H9 (cell line): ENCODE results near the gene PPP1CA. TPM values are rescaled to one million over a fixed set of nuclear protein-coding genes. Genes with fewer than 3 reads are reported as not detected.

Source experiments
- DNase-seq: peaks from one replicate; pipeline ENCODE4 v3.0.0-alpha.2; 2017
- H2AFZ ChIP-seq: one replicate; pipeline ENCODE4 v1.6.1; 2013; ENCODE audit warnings: mild to moderate bottlenecking, low read length, control low read depth, moderate library complexity
- H2AK5ac ChIP-seq: 2 replicates; pipeline ENCODE4 v1.6.1; 2013; ENCODE audit warnings: low read length, control low read depth, mixed read lengths; ENCODE audit not compliant: insufficient read length
- H2BK120ac ChIP-seq: one replicate; pipeline ENCODE4 v1.6.1; 2013; ENCODE audit warnings: low read depth, mild to moderate bottlenecking, low read length, control low read depth, inconsistent platforms; ENCODE audit not compliant: poor library complexity, severe bottlenecking
- H2BK12ac ChIP-seq: 2 replicates; pipeline ENCODE4 v1.6.1; 2013; ENCODE audit warnings: low read length, control low read depth, mixed read lengths, low read depth; ENCODE audit not compliant: insufficient read length
- H2BK15ac ChIP-seq: 2 replicates; pipeline ENCODE4 v1.6.1; 2013; ENCODE audit warnings: low read depth, low read length, control low read depth
- H2BK20ac ChIP-seq: one replicate; pipeline ENCODE4 v1.6.1; 2013; ENCODE audit warnings: low read depth, mild to moderate bottlenecking, low read length, control low read depth, inconsistent platforms; ENCODE audit not compliant: poor library complexity, severe bottlenecking
- H2BK5ac ChIP-seq: 2 replicates; pipeline ENCODE4 v1.6.1; 2013; ENCODE audit warnings: low read length, control low read depth, mixed read lengths; ENCODE audit not compliant: insufficient read length
- H3K14ac ChIP-seq: 2 replicates; pipeline ENCODE4 v1.6.1; 2013; ENCODE audit warnings: low read length, control low read depth; ENCODE audit not compliant: insufficient read depth
- H3K18ac ChIP-seq: 2 replicates; pipeline ENCODE4 v1.6.1; 2013; ENCODE audit warnings: low read depth, mild to moderate bottlenecking, mixed read lengths, low read length, control low read depth; ENCODE audit not compliant: insufficient read length
- H3K23ac ChIP-seq: 2 replicates; pipeline ENCODE4 v1.6.1; 2013; ENCODE audit warnings: low read length, control low read depth, mixed read lengths, low read depth; ENCODE audit not compliant: insufficient read length
- H3K23me2 ChIP-seq: 2 replicates; pipeline ENCODE4 v1.6.1; 2013; ENCODE audit warnings: low read depth, mild to moderate bottlenecking, mixed read lengths, low read length, control low read depth; ENCODE audit not compliant: insufficient read length, poor library complexity, severe bottlenecking
- H3K27ac ChIP-seq: 2 replicates; pipeline ENCODE4 v1.5.1; 2013; ENCODE audit warnings: low read length, control low read depth, mixed read lengths, low read depth; ENCODE audit not compliant: insufficient read length
- H3K27me3 ChIP-seq: 2 replicates; pipeline ENCODE4 v1.6.1; 2013; ENCODE audit warnings: low read length, control low read depth, inconsistent platforms; ENCODE audit not compliant: insufficient read depth
- H3K4ac ChIP-seq: 2 replicates; pipeline ENCODE4 v1.6.1; 2013; ENCODE audit warnings: low read depth, mild to moderate bottlenecking, control low read depth, inconsistent platforms, low read length, moderate library complexity
- H3K4me1 ChIP-seq: 2 replicates; pipeline ENCODE4 v1.6.1; 2013; ENCODE audit warnings: low read length, control low read depth, inconsistent platforms; ENCODE audit not compliant: insufficient read depth
- H3K4me2 ChIP-seq: 2 replicates; pipeline ENCODE4 v1.6.1; 2013; ENCODE audit warnings: low read length, control low read depth, mixed read lengths; ENCODE audit not compliant: insufficient read length, insufficient read depth
- H3K56ac ChIP-seq: 2 replicates; pipeline ENCODE4 v1.6.1; 2013; ENCODE audit warnings: low read depth, mild to moderate bottlenecking, mixed read lengths, low read length, control low read depth; ENCODE audit not compliant: insufficient read length
- H3K79me1 ChIP-seq: 2 replicates; pipeline ENCODE4 v1.6.1; 2013; ENCODE audit warnings: low read depth, mild to moderate bottlenecking, moderate library complexity, low read length, control low read depth, inconsistent platforms; ENCODE audit not compliant: insufficient read depth, poor library complexity, severe bottlenecking
- H3K79me2 ChIP-seq: 2 replicates; pipeline ENCODE4 v1.6.1; 2013; ENCODE audit warnings: low read length, control low read depth, inconsistent platforms; ENCODE audit not compliant: insufficient read depth
- H3K9ac ChIP-seq: 2 replicates; pipeline ENCODE4 v1.6.1; 2013; ENCODE audit warnings: low read length, control low read depth, mixed read lengths; ENCODE audit not compliant: insufficient read length; ENCODE audit errors: extremely low read depth
- H3K9me3 ChIP-seq: one replicate; pipeline ENCODE4 v1.6.1; 2013; ENCODE audit warnings: low read depth, low read length, inconsistent platforms; ENCODE audit not compliant: control insufficient read depth
- H3T11ph ChIP-seq: one replicate; pipeline ENCODE4 v1.6.1; 2013; ENCODE audit warnings: mild to moderate bottlenecking, low read length, control low read depth, inconsistent platforms
- H4K20me1 ChIP-seq: one replicate; pipeline ENCODE4 v1.6.1; 2013; ENCODE audit not compliant: control insufficient read depth, insufficient read length, insufficient read depth
- H4K5ac ChIP-seq: 2 replicates; pipeline ENCODE4 v1.6.1; 2013; ENCODE audit warnings: low read depth, mild to moderate bottlenecking, mixed read lengths, low read length, control low read depth; ENCODE audit not compliant: insufficient read length
- H4K8ac ChIP-seq: replicated peaks from 2 replicates; pipeline ENCODE4 v1.6.1; 2013; ENCODE audit warnings: low read length, control low read depth, mixed read lengths, low read depth; ENCODE audit not compliant: insufficient read length
- H4K91ac ChIP-seq: 2 replicates; pipeline ENCODE4 v1.6.1; 2013; ENCODE audit warnings: low read depth, mild to moderate bottlenecking, moderate library complexity, mixed read lengths, low read length, control low read depth; ENCODE audit not compliant: insufficient read length
- H3K27ac Mint-ChIP-seq, 3 experiments: 2 replicates in 2 of 3; 3 replicates in 1 of 3; pipeline ENCODE4 v1.8.0; 2020 to 2021; ENCODE audit warnings: mixed read lengths in 3 of 3, mild to moderate bottlenecking in 1 of 3, moderate library complexity in 1 of 3
- H3K27me3 Mint-ChIP-seq: 2 replicates; pipeline ENCODE4 v1.8.0; 2021; ENCODE audit warnings: low read depth, mild to moderate bottlenecking, moderate library complexity, mixed read lengths
- H3K36me3 Mint-ChIP-seq, 3 experiments: 2 replicates in 2 of 3; 3 replicates in 1 of 3; pipeline ENCODE4 v1.8.0; 2020 to 2021; ENCODE audit warnings: low read depth in 3 of 3, mixed read lengths in 3 of 3; ENCODE audit not compliant: insufficient read depth in 1 of 3
- H3K4me1 Mint-ChIP-seq, 2 experiments: 2 replicates each; pipeline ENCODE4 v1.8.0; 2020; ENCODE audit warnings: mixed read lengths in 2 of 2
- H3K4me3 Mint-ChIP-seq, 2 experiments: 2 replicates in 1 of 2; 3 replicates in 1 of 2; pipeline ENCODE4 v1.8.0; 2020 to 2021; ENCODE audit warnings: mild to moderate bottlenecking in 2 of 2, mixed read lengths in 2 of 2, moderate library complexity in 1 of 2
- H3K9me3 Mint-ChIP-seq, 2 experiments: 2 replicates in 1 of 2; 3 replicates in 1 of 2; pipeline ENCODE4 v1.8.0; 2020; ENCODE audit warnings: mild to moderate bottlenecking in 2 of 2, mixed read lengths in 2 of 2, moderate library complexity in 1 of 2
- WGBS: extraction: QIAGEN DNeasy Blood & Tissue Kit; methylation state at CpG from one replicate; pipeline ENCODE4 v1.1.7; 2013; ENCODE audit warnings: missing lambda C conversion rate, low lambda C conversion rate, mixed read lengths; ENCODE audit not compliant: insufficient read length; ENCODE audit errors: extremely low coverage; 5-methylcytosine and 5-hydroxymethylcytosine counted together
- total RNA-seq: library from RNA; stranded (reverse); gene quantifications from 2 replicates; pipeline ENCODE4 v1.2.1, GENCODE V29; 2021
- TF ChIP-seq, protein P1 (sequence below): fragments of 200-600 bp; sonication (generic); conservative IDR thresholded peaks from 3 replicates; pipeline ENCODE4 v1.8.0; 2021; ENCODE audit warnings: antibody characterized with exemption, mild to moderate bottlenecking

Gene PPP1CA
- total RNA-seq, 1 experiment from 2014 or later, result 205 TPM

DNA sequence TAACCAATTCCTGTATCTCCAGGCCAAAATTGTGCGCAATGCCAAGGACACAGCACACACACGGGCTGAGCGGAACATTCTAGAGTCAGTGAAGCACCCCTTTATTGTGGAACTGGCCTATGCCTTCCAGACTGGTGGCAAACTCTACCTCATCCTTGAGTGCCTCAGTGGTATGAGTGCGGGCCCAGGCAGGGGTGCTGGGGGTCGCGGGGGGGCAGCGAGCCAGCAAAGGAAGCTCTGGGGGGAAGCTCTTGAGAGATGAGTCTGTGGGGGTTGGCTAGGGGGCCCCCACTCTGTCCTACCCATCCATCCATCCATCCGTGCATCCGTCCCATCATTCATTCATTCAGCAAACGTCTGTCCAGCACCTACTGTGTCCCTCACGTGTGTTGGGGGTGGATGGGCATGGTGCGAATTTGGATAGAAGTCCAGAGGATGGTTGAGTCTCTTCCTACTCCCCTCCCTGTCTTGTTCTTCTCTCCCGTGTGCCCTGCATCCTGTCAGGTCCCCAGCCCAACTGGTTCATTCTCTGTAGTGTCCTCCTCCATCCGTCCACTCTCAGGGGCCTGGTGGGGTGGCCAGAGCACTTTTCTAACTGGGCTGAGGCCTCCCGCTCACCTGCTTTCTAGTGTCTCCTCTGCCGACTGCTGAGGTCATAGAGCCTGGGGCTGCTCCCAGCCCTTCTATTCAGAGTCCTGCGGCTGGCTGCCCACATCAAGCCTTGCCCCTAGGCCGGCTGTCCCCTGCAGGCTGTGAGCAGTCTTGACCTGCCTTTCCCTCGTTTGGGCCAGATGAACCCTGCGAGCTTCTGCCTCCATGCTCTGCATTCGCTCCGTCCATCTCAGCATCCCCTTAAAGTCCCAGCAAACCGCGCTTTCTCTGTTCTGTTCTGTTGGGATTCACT, 29.9 kb upstream of the PPP1CA start:
- H3K27me3 ChIP-seq, result no peaks in the 10 kb centered on the region
- H2BK20ac ChIP-seq, result no peak overlapping the region
- Mint-ChIP-seq H3K4me1 (peaks cover 5 to 11% of the 10 kb centered on the region in 2 experiments), H3K27me3 (no peaks in the 10 kb centered on the region; the same call in 1 of the 2 replicates), H3K27ac (peak overlapping the region in 2 of 3 experiments; percentile 15 to 86; a peak in 3 of 7 replicates), H3K36me3 (peaks cover 9 to 36% (median 31%) of the 10 kb centered on the region in 3 experiments; a peak in 6 of 7 replicates), H3K9me3 (no peaks in the 10 kb centered on the region), H3K4me3 (peak overlapping the region in 1 of 2 experiments; percentile 7; a peak in 3 of 5 replicates)
- no CpG with 5 or more reads among the region's 24 CpGs for WGBS
- no peak overlapping the region for H3T11ph ChIP-seq
- H2BK15ac ChIP-seq, result no peak overlapping the region
- no peaks in the 10 kb centered on the region; the same call in 1 of the 2 replicates for H3K79me2 ChIP-seq
- H3K14ac ChIP-seq, result no peak overlapping the region
- no peak overlapping the region for H3K27ac ChIP-seq
- no peak overlapping the region for H2BK120ac ChIP-seq
- no peak overlapping the region for H3K23ac ChIP-seq
- no peaks in the 10 kb centered on the region; the same call in 1 of the 2 replicates for H3K4me1 ChIP-seq
- H2AFZ ChIP-seq, result no peak overlapping the region
- H3K79me1 ChIP-seq, result no peaks in the 10 kb centered on the region
- no peak for DNase-seq
- no peak overlapping the region for H4K91ac ChIP-seq
- H2BK12ac ChIP-seq, result no peak overlapping the region
- no peaks in the 10 kb centered on the region for H4K20me1 ChIP-seq
- H4K8ac ChIP-seq, result no peak overlapping the region
- no peak overlapping the region for H3K4me2 ChIP-seq
- TF ChIP-seq, protein P1, sequence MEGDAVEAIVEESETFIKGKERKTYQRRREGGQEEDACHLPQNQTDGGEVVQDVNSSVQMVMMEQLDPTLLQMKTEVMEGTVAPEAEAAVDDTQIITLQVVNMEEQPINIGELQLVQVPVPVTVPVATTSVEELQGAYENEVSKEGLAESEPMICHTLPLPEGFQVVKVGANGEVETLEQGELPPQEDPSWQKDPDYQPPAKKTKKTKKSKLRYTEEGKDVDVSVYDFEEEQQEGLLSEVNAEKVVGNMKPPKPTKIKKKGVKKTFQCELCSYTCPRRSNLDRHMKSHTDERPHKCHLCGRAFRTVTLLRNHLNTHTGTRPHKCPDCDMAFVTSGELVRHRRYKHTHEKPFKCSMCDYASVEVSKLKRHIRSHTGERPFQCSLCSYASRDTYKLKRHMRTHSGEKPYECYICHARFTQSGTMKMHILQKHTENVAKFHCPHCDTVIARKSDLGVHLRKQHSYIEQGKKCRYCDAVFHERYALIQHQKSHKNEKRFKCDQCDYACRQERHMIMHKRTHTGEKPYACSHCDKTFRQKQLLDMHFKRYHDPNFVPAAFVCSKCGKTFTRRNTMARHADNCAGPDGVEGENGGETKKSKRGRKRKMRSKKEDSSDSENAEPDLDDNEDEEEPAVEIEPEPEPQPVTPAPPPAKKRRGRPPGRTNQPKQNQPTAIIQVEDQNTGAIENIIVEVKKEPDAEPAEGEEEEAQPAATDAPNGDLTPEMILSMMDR, result no peak
- H3K23me2 ChIP-seq, result peaks cover 4% of the 10 kb centered on the region
- no peak overlapping the region for H2BK5ac ChIP-seq
- no peak overlapping the region for H3K56ac ChIP-seq
- no peak overlapping the region for H3K9ac ChIP-seq
- no peaks in the 10 kb centered on the region for H3K9me3 ChIP-seq
- no peak overlapping the region for H3K4ac ChIP-seq
- H2AK5ac ChIP-seq, result no peak overlapping the region
- no peak overlapping the region for H4K5ac ChIP-seq
- H3K18ac ChIP-seq, result no peak overlapping the region
